Adrenal gland (tissue), 12 donors: ENCODE results near the gene OR11H7. TPM values are rescaled to one million over a fixed set of nuclear protein-coding genes. Genes with fewer than 3 reads are reported as not detected.
"Not testable (repeated sequence)": the region's sequence is repeated elsewhere in the genome, so short reads cannot be mapped to it uniquely, and the experiment has no call there.

Source experiments
- DNase-seq, 7 donors: peaks; one replicate each; pipeline ENCODE4 v3.0.0-alpha.2; 2019 to 2020
- H3K27ac ChIP-seq, 5 donors: fragments of 200-600 bp; sonication (generic) in 4 of 5; 1 replicate in 3 of 5; 2 replicates in 2 of 5; pipeline versions ENCODE4 v1.5.1 to v1.8.0; 2016 to 2020; ENCODE audit warnings: mild to moderate bottlenecking in 1 of 5
- H3K27me3 ChIP-seq: fragments of 200-600 bp; 2 replicates; pipeline ENCODE4 v1.8.0; 2021
- H3K36me3 ChIP-seq, 2 donors: fragments of 200-600 bp; replicated peaks in 1 of 2; 1 replicate in 1 of 2; 2 replicates in 1 of 2; pipeline versions ENCODE4 v1.5.1 to v1.8.0; 2018 to 2022
- H3K4me1 ChIP-seq, 2 donors: fragments of 200-600 bp; replicated peaks in 1 of 2; 1 replicate in 1 of 2; 2 replicates in 1 of 2; pipeline versions ENCODE4 v1.5.1 to v1.8.0; 2018 to 2021
- H3K4me3 ChIP-seq, 4 donors: fragments of 200-600 bp; sonication (generic) in 3 of 4; one replicate each; pipeline ENCODE4 v1.5.1; 2016 to 2018
- H3K9me3 ChIP-seq, 3 donors: fragments of 200-600 bp; sonication (generic) in 1 of 3; replicated peaks in 1 of 3; 1 replicate in 2 of 3; 2 replicates in 1 of 3; pipeline versions ENCODE4 v1.5.1 to v1.8.0; 2016 to 2021
- POLR2A ChIP-seq, 2 donors: fragments of 450-650 bp; IDR thresholded peaks; one replicate each; pipeline ENCODE4 v1.6.1; 2017; ENCODE audit warnings: antibody characterized with exemption in 2 of 2, mild to moderate bottlenecking in 2 of 2, moderate library complexity in 1 of 2
- WGBS, 4 donors: extraction: QIAGEN DNeasy Blood & Tissue Kit in 2 of 4; methylation state at CpG; one replicate each; pipeline versions ENCODE4 v1.1.5 to v1.1.7; 2013 to 2017; 5-methylcytosine and 5-hydroxymethylcytosine counted together
- intact Hi-C, 2 donors: fragments of 100-400 bp; cut with DNase I; formaldehyde crosslinking; loops; one replicate each; pipeline versions ENCODE4 v1.14.1 to v1.15.0; 2022 to 2023
- polyA plus RNA-seq, 3 donors: library from polyadenylated mRNA; stranded (reverse); fragments of 200-250 nt in 2 of 3; fragments of 350-450 nt in 1 of 3; fragmentation: Illumina TruSeq in 1 of 3; extraction: RNeasy Lipid Tissue Mini Kit (QIAGEN cat#74804) in 1 of 3; gene quantifications; one replicate each; pipeline ENCODE4 v1.2.3, GENCODE V29; 2013 to 2014
- total RNA-seq, 9 donors: library from RNA; depleted of rRNA in 4 of 9; stranded (reverse); fragments of >200 nt in 4 of 9; fragments of 120-200 nt in 1 of 9; fragmentation: NEBNext Ultra II Directional in 1 of 9; extraction: Animal tissue kit (Norgen Biotek cat#: 25700) in 1 of 9; gene quantifications; one replicate each; pipeline versions ENCODE4 v1.1.0 to v1.2.4, GENCODE V29; 2013 to 2023
- TF ChIP-seq, protein P1 (sequence below), 6 experiments: fragments of 450-650 bp in 4 of 6; fragments of 200-600 bp in 2 of 6; sonication (generic) in 1 of 6; IDR thresholded peaks; 1 replicate in 5 of 6; 2 replicates in 1 of 6; pipeline versions ENCODE4 v1.5.1 to v1.8.0; 2016 to 2021; ENCODE audit warnings: antibody characterized with exemption in 6 of 6, mild to moderate bottlenecking in 2 of 6, moderate library complexity in 1 of 6
- donor health status: healthy with polysubstance abuse.
- donor health status: Bipolar disorder and iron deficiency.
- donor health status: DM: yes; HTN: yes; CAD: no.
- donor health status: DM: no; HTN: no; CAD: no.
- donor health status: DM: no; HTN: no; CAD: no.
- donor health status: DM: yes; HTN: yes; CAD: no.

The OR11H7 gene
- total and polyA plus RNA-seq, 12 donors = not detected

DNA sequence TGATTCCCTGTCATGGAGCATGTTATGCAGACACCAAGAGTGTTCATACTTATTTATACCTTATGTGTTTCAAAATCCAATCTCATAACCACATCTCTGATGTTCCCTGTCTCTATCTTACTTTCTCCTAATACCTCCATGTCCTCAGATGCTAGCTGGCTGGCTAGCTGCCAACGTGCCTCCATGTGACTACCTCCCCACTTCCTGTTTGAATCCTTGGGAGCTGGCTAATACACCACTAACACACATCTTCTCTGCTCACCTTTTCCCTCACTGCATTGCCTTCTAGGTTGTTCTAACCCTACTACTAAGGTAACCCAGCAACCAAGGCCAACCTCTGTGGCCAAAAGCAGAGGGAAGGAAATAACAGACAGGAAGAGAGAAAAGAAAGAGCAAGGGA lies 49.6 kb downstream of the OR11H7 start:
- Histone ChIP-seq H3K4me1 (no peaks in the 10 kb centered on the region), H3K4me3 (no peak overlapping the region), H3K9me3 (no peaks in the 10 kb centered on the region), H3K27ac (no peak overlapping the region), H3K36me3 (no peaks in the 10 kb centered on the region), H3K27me3 (no peaks in the 10 kb centered on the region)
- intact Hi-C loops = no loop called here
- no peak for TF ChIP-seq POLR2A (IDR thresholded peaks at IDR 0.05)
- TF ChIP-seq, protein P1, sequence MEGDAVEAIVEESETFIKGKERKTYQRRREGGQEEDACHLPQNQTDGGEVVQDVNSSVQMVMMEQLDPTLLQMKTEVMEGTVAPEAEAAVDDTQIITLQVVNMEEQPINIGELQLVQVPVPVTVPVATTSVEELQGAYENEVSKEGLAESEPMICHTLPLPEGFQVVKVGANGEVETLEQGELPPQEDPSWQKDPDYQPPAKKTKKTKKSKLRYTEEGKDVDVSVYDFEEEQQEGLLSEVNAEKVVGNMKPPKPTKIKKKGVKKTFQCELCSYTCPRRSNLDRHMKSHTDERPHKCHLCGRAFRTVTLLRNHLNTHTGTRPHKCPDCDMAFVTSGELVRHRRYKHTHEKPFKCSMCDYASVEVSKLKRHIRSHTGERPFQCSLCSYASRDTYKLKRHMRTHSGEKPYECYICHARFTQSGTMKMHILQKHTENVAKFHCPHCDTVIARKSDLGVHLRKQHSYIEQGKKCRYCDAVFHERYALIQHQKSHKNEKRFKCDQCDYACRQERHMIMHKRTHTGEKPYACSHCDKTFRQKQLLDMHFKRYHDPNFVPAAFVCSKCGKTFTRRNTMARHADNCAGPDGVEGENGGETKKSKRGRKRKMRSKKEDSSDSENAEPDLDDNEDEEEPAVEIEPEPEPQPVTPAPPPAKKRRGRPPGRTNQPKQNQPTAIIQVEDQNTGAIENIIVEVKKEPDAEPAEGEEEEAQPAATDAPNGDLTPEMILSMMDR (IDR thresholded peaks at IDR 0.05) = no peak
- DNase-seq = peak in 3 of 7 donors; percentile 25 to 30 (median 26)
- 26 to 48% (median 43%) methylated on average over 1 of the region's 1 CpG for WGBS, 4 donors

DNA sequence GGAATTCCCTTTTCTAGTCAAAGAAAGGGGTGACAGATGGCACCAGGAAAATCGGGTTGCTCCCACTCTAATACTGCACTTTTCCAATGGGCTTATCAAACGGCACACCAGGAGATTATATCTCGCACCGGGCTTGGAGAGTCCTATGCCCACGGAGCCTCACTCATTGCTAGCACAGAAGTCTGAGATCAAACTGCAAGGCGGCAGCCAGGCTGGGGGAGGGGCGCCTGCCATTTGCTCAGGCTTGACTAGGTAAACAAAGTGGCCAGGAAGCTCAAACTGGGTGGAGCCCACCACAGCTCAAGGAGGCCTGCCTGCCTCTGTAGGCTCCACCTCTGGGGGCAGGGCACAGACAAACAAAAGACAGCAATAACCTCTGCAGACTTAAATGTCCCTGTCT lies 51.5 kb downstream of the OR11H7 start:
- DNase-seq, H3K4me3 ChIP-seq, intact Hi-C loops, H3K27ac ChIP-seq, H3K27me3 ChIP-seq, H3K36me3 ChIP-seq, H3K9me3 ChIP-seq, H3K4me1 ChIP-seq: not testable (repeated sequence)
- 92 to 98% (median 96%) methylated on average over 6 to 7 of the region's 7 CpGs for WGBS, 4 donors

Other genes with a start within 250 kb of the OR11H7 start
- not detected for gene OR4Q2, start 226.8 kb upstream of the OR11H7 start, total RNA-seq
- not detected for gene OR4Q2, start 226.8 kb upstream of the OR11H7 start, polyA plus RNA-seq
- not detected for gene OR4K14, start 209.7 kb upstream of the OR11H7 start, total RNA-seq
- gene OR4K14, start 209.7 kb upstream of the OR11H7 start, polyA plus RNA-seq = not detected
- not detected for gene OR4K13, start 192.9 kb upstream of the OR11H7 start, total RNA-seq
- not detected for gene OR4K13, start 192.9 kb upstream of the OR11H7 start, polyA plus RNA-seq
- gene OR4L1, start 168.9 kb upstream of the OR11H7 start, total RNA-seq = not detected
- gene OR4L1, start 168.9 kb upstream of the OR11H7 start, polyA plus RNA-seq = not detected
- not detected for gene OR4K17, start 118.2 kb upstream of the OR11H7 start, total RNA-seq
- gene OR4K17, start 118.2 kb upstream of the OR11H7 start, polyA plus RNA-seq = not detected
- not detected for gene OR4N5, start 90.2 kb upstream of the OR11H7 start, total RNA-seq
- gene OR4N5, start 90.2 kb upstream of the OR11H7 start, polyA plus RNA-seq = not detected
- gene OR11G2, start 38.1 kb upstream of the OR11H7 start, total RNA-seq = not detected
- gene OR11G2, start 38.1 kb upstream of the OR11H7 start, polyA plus RNA-seq = not detected
- gene OR11H6, start 5.3 kb upstream of the OR11H7 start, total RNA-seq = not detected
- not detected for gene OR11H6, start 5.3 kb upstream of the OR11H7 start, polyA plus RNA-seq
- not detected for gene OR11H4, start 10.3 kb downstream of the OR11H7 start, total RNA-seq
- not detected for gene OR11H4, start 10.3 kb downstream of the OR11H7 start, polyA plus RNA-seq
- 10 to 100 TPM in 7 of 9 donors, 1 to 10 TPM in 2; 7.9 to 28.6 (median 18.1) TPM for gene TTC5, start 77.0 kb downstream of the OR11H7 start, total RNA-seq
- 10 to 100 TPM in 1 of 3 donors, 1 to 10 TPM in 2; 3.9 to 12.7 (median 9.2) TPM for gene TTC5, start 77.0 kb downstream of the OR11H7 start, polyA plus RNA-seq
- gene CCNB1IP1, start 104.3 kb downstream of the OR11H7 start, total RNA-seq = 10 to 100 TPM; 16.8 to 42.7 (median 31.8) TPM
- gene CCNB1IP1, start 104.3 kb downstream of the OR11H7 start, polyA plus RNA-seq = 10 to 100 TPM; 21.2 to 62.5 (median 41.9) TPM
- 10 to 100 TPM in 7 of 9 donors, 1 to 10 TPM in 2; 8.5 to 40.3 (median 22.9) TPM for gene PARP2, start 114.7 kb downstream of the OR11H7 start, total RNA-seq
- 10 to 100 TPM; 30.5 to 55.2 (median 33.9) TPM for gene PARP2, start 114.7 kb downstream of the OR11H7 start, polyA plus RNA-seq
- gene TEP1, start 184.5 kb downstream of the OR11H7 start, total RNA-seq = 10 to 100 TPM in 8 of 9 donors, 1 to 10 TPM in 1; 8.7 to 59.8 (median 35.6) TPM
- gene TEP1, start 184.5 kb downstream of the OR11H7 start, polyA plus RNA-seq = 10 to 100 TPM; 22.9 to 39.7 (median 24.9) TPM
- under 1 TPM in 8 of 9 donors, not detected in 1; 0.18 to 0.95 (median 0.37) TPM for gene KLHL33, start 207.2 kb downstream of the OR11H7 start, total RNA-seq
- gene KLHL33, start 207.2 kb downstream of the OR11H7 start, polyA plus RNA-seq = under 1 TPM; 0.13 to 0.64 (median 0.17) TPM
- gene OSGEP, start 225.8 kb downstream of the OR11H7 start, total RNA-seq = 10 to 100 TPM; 25.0 to 57.2 (median 37.4) TPM
- gene OSGEP, start 225.8 kb downstream of the OR11H7 start, polyA plus RNA-seq = 100 to 1,000 TPM in 2 of 3 donors, 10 to 100 TPM in 1; 31.8 to 102 (median 102) TPM
- 100 to 1,000 TPM in 8 of 9 donors, 10 to 100 TPM in 1; 98.4 to 206 (median 165) TPM for gene APEX1, start 226.2 kb downstream of the OR11H7 start, total RNA-seq
- 100 to 1,000 TPM in 2 of 3 donors, 10 to 100 TPM in 1; 94.1 to 304 (median 125) TPM for gene APEX1, start 226.2 kb downstream of the OR11H7 start, polyA plus RNA-seq
- 10 to 100 TPM; 10.6 to 60.1 (median 28.6) TPM for gene PIP4P1, start 232.5 kb downstream of the OR11H7 start, total RNA-seq
- 10 to 100 TPM; 31.9 to 37.6 (median 36.3) TPM for gene PIP4P1, start 232.5 kb downstream of the OR11H7 start, polyA plus RNA-seq
- 10 to 100 TPM in 7 of 9 donors, 1 to 10 TPM in 2; 5.4 to 57.5 (median 17.4) TPM for gene PNP, start 240.4 kb downstream of the OR11H7 start, total RNA-seq
- 100 to 1,000 TPM in 1 of 3 donors, 10 to 100 TPM in 2; 14.3 to 101 (median 25.6) TPM for gene PNP, start 240.4 kb downstream of the OR11H7 start, polyA plus RNA-seq